Measurements from ENCODE around the gene MYO1D. TPM values are rescaled to one million over a fixed set of nuclear protein-coding genes. Genes with fewer than 3 reads are reported as not detected.

Gene MYO1D
- total RNA-seq, 1 donor from 2014 or later = 27.7 TPM

DNA sequence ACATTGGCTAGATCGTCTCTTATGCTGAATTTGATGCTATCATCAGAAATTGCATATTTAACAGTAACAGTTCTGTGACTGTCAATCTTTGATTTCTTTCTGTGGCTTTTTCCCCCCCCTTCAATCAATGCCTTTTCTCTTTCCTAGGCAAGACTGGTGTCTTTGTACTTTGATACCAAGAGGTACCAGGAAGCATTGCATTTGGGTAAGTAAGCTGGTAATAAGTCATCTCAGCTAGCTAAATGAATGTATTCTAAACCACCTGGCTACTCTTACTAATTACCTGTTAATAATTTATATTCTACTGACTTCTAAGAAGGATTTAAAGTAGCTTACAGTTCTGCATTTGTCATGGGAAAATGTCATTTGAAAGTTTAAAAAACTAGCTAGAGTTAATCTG lies 412.6 kb downstream of the MYO1D start:
- Mint-ChIP-seq H3K27me3 (no peaks in the 10 kb centered on the region), H3K36me3 (ENCODE audit: low read depth) (peaks cover 82% of the 10 kb centered on the region), H3K4me1 (peaks cover 11% of the 10 kb centered on the region), H3K27ac (no peak overlapping the region), H3K9me3 (no peaks in the 10 kb centered on the region), H3K4me3 (no peak overlapping the region)
- DNase-seq = no peak
- ChIA-PET POLR2A (interaction anchor here (1.0 kb wide), 1 partner anchor 59 kb away, joined by 3 read pairs; no protein-coding TSS in a partner anchor), CTCF (interaction anchor here (0.9 to 3.7 kb wide), 6 partner anchors 10 to 289 kb away, joined by 3 to 53 read pairs (median 12); partner anchors contain the start of gene CDK5R1)
- TF ChIP-seq, protein P1, sequence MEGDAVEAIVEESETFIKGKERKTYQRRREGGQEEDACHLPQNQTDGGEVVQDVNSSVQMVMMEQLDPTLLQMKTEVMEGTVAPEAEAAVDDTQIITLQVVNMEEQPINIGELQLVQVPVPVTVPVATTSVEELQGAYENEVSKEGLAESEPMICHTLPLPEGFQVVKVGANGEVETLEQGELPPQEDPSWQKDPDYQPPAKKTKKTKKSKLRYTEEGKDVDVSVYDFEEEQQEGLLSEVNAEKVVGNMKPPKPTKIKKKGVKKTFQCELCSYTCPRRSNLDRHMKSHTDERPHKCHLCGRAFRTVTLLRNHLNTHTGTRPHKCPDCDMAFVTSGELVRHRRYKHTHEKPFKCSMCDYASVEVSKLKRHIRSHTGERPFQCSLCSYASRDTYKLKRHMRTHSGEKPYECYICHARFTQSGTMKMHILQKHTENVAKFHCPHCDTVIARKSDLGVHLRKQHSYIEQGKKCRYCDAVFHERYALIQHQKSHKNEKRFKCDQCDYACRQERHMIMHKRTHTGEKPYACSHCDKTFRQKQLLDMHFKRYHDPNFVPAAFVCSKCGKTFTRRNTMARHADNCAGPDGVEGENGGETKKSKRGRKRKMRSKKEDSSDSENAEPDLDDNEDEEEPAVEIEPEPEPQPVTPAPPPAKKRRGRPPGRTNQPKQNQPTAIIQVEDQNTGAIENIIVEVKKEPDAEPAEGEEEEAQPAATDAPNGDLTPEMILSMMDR (IDR thresholded peaks at IDR 0.05) = no peak
- no peak for ATAC-seq (ENCODE audit: low read depth)
- intact Hi-C loops (cut with micrococcal nuclease) = no loop called here

DNA sequence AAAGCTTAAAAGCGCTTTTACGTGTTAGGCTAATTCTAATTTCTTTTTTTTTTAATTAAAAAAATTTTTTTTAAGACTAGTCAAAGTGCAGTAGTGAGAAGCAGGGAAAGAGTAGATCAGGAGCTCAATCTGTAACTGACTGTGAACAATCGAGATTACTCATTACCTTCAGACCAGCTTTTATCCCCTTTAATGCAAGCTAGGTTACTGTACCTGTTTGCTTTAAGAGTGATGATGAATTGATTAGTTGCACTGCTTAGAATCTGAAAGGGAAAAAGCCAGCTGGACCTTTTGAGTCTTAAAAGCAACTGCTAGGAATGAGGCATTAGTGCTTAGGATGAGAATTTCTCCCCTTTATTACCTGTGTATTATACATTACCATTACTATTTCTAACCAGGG lies 413.6 kb downstream of the MYO1D start:
- Mint-ChIP-seq H3K4me1 (peaks cover 13% of the 10 kb centered on the region), H3K27me3 (no peaks in the 10 kb centered on the region), H3K27ac (no peak overlapping the region), H3K36me3 (ENCODE audit: low read depth) (peaks cover 81% of the 10 kb centered on the region), H3K9me3 (no peaks in the 10 kb centered on the region), H3K4me3 (no peak overlapping the region)
- ChIA-PET CTCF (interaction anchor here (0.8 to 4.2 kb wide), 14 partner anchors 10 to 414 kb away, joined by 3 to 53 read pairs (median 8); partner anchors contain the start of genes CDK5R1, MYO1D and PSMD11), POLR2A (interaction anchor here (1.0 to 2.5 kb wide), 5 partner anchors 8 to 413 kb away, joined by 3 to 18 read pairs (median 3); partner anchors contain the start of genes CDK5R1, MYO1D and PSMD11)
- DNase-seq (no peak), ATAC-seq (ENCODE audit: low read depth) (no peak)
- TF ChIP-seq, protein P1 (IDR thresholded peaks at IDR 0.05) = no peak
- intact Hi-C loops (cut with micrococcal nuclease) = no loop called here

DNA sequence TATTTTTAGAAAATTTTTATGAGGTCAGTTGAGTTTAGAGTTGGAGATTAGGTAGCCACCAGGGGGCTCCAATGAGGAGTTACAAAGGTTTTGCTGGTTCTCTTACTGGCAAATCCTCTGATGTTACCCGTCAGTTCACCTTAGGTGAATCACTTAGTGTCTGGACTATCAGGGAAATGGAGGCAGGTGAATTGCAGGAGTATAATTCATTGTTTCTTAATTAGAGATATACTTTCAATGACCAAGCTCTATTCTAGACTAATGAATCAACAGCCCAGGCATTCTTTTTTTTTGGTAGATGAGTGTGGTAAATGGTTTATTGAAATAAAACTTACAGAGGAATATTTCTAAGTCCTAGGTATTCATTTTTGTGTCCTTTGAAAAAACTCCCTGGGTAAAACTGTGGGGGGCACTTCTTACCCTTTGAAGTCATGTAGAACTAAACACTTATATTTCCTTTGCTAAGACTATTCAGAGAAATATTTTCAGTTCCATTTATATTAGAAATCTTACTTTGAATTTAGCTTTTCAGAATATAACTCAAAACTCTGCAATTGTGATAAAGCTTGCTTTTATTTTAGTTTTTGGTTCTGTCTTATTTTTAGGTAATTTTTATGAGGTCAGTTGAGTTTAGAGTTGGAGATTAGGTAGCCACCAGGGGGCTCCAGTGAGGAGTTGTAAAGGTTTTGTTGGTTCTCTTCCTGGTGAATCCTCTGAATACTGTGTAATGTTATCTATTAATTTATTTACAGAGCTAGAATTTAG lies 414.9 kb downstream of the MYO1D start:
- Mint-ChIP-seq H3K9me3 (no peaks in the 10 kb centered on the region), H3K4me3 (no peak overlapping the region), H3K27ac (peak overlapping the region; percentile 30), H3K27me3 (no peaks in the 10 kb centered on the region), H3K4me1 (peaks cover 13% of the 10 kb centered on the region), H3K36me3 (ENCODE audit: low read depth) (peaks cover 81% of the 10 kb centered on the region)
- ChIA-PET CTCF (interaction anchor here (0.6 to 4.2 kb wide), 25 partner anchors 8 to 415 kb away, joined by 3 to 53 read pairs (median 5); partner anchors contain the start of genes CDK5R1, MYO1D and PSMD11), POLR2A (interaction anchor here (0.6 to 2.5 kb wide), 6 partner anchors 9 to 415 kb away, joined by 3 to 18 read pairs (median 3); partner anchors contain the start of genes CDK5R1, MYO1D and PSMD11)
- DNase-seq (no peak), ATAC-seq (ENCODE audit: low read depth) (peak; percentile 74)
- intact Hi-C loops (cut with micrococcal nuclease) = loop anchor here (1.0 kb wide), 4 partner anchors 21 to 293 kb away; no protein-coding TSS in a partner anchor
- TF ChIP-seq, protein P1 (IDR thresholded peaks at IDR 0.05) = no peak

DNA sequence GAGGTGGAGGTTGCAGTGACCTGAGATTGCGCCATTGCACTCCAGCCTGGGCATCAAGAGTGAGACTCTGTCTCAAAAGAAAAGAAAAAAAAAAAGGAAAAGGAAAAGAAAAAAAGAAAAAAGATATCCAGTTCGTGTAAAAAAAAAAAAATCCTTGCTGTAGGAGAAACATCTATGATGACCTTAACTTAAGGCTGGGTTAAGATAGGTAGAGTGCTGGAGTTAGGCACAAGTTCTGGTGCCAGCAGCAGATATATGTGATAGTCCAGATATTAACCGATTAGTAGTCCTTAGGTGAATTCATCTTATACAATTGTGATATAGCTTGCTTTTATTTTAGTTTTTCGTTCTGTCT lies 415.4 kb downstream of the MYO1D start:
- H3K27ac Mint-ChIP-seq = peak overlapping the region; percentile 30

More for the DNA sequence above, 415.4 kb downstream of the MYO1D start:
- DNase-seq = no peak
- H3K4me1 Mint-ChIP-seq = peaks cover 13% of the 10 kb centered on the region
- ATAC-seq (ENCODE audit: low read depth) = peak; percentile 18
- H3K4me3 Mint-ChIP-seq = no peak overlapping the region
- H3K36me3 Mint-ChIP-seq (ENCODE audit: low read depth) = peaks cover 81% of the 10 kb centered on the region
- ChIA-PET CTCF (interaction anchor here (0.7 to 4.2 kb wide), 13 partner anchors 10 to 416 kb away, joined by 3 to 53 read pairs (median 10); partner anchors contain the start of genes CDK5R1, MYO1D and PSMD11), POLR2A (interaction anchor here (0.6 to 2.5 kb wide), 2 partner anchors 17 to 25 kb away, joined by 3 to 18 read pairs; partner anchors contain the start of genes CDK5R1 and PSMD11)
- TF ChIP-seq, protein P1 (IDR thresholded peaks at IDR 0.05) = no peak
- intact Hi-C loops (cut with micrococcal nuclease) = loop anchor here (1.0 kb wide), 2 partner anchors 22 to 294 kb away; no protein-coding TSS in a partner anchor
- H3K27me3 Mint-ChIP-seq = no peaks in the 10 kb centered on the region
- H3K9me3 Mint-ChIP-seq = no peaks in the 10 kb centered on the region

All from activated B cell treated with CpG ODN at 0.5 μM for 24 hours (primary cell).